ENCODE results near the gene GALNT2. TPM values are rescaled to one million over a fixed set of nuclear protein-coding genes. Genes with fewer than 3 reads are reported as not detected.

GALNT2 gene
- polyA plus RNA-seq, 3 donors = 19.6 to 25.6 (median 23.4) TPM

DNA sequence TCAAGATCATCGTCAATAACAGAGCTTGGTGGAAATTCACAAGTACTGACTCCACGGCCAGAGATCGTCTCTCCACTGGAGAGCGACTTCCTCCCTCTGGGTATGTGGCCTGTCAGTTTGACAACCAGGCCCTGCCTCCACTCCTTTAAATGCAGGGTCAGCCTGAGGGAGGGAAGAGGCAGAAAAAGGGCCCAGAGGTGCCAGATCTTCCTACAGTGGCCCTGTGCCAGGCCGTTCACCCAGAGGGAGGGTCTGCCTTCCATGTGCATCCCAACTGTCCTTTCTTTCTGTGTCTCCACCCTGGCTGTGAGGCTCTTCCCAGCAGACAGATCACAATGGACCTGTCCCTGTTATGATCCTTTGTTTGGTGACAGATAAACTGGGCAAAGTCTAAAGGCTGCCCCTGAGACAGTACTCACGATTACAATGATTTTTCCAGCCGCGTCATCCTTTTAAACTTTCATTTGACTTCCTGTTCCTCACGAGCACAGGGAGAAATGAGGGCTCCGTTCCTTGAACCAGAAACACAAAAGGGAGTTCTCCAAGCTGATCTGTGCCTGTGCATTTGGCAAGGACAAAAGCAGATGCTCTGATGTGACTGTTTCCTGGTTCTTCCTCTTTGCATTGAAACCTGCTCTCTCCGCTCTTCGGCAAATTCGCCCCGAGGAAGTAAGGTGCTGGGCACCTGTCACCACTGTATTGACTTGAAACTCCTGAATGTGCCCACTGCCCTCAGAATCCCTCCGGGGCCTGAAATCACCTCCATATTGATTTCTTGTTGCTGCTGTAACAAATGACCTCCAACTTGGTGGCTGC, 232.4 kb downstream of the GALNT2 start:
- no peak overlapping the region for H3K4me3 Mint-ChIP-seq
- Histone ChIP-seq H3K9me3 (replicated peaks in 1 of 2; ENCODE audit: control insufficient read depth in 1 of 2, insufficient read depth in 1 of 2, low read length in 2 of 2) (no peaks in the 10 kb centered on the region), H4K20me1 (ENCODE audit: insufficient read depth, low read length) (no peaks in the 10 kb centered on the region), H3K79me2 (ENCODE audit: insufficient read depth, low read length) (no peaks in the 10 kb centered on the region), H3K4me2 (replicated peaks; ENCODE audit: extremely low read depth, low read length, poor library complexity, severe bottlenecking) (no peak overlapping the region), H3K27me3 (ENCODE audit: control insufficient read depth in 2 of 2, insufficient read depth in 2 of 2, low read length in 2 of 2) (no peaks in the 10 kb centered on the region), H3K36me3 (replicated peaks in 1 of 2; ENCODE audit: control insufficient read depth in 1 of 2, insufficient read depth in 2 of 2, low read length in 2 of 2) (no peaks in the 10 kb centered on the region), H3K4me1 (ENCODE audit: control insufficient read depth in 1 of 2, insufficient read depth in 2 of 2, low read length in 2 of 2) (peaks cover 0 to 5% of the 10 kb centered on the region in 2 donors), H2AFZ (ENCODE audit: insufficient read depth, low read depth, low read length, poor library complexity, severe bottlenecking) (no peak overlapping the region), H3K9ac (ENCODE audit: insufficient read depth, low read length, poor library complexity, severe bottlenecking) (no peak overlapping the region), H3K27ac (ENCODE audit: low read depth in 1 of 2, low read length in 2 of 2) (no peak overlapping the region), H3K4me3 (replicated peaks in 1 of 3; ENCODE audit: low read depth in 2 of 3, low read length in 3 of 3) (no peak overlapping the region)
- no peak for DNase-seq
- intact Hi-C loops (cut with micrococcal nuclease) = no loop called here
- TF ChIP-seq, protein P1, sequence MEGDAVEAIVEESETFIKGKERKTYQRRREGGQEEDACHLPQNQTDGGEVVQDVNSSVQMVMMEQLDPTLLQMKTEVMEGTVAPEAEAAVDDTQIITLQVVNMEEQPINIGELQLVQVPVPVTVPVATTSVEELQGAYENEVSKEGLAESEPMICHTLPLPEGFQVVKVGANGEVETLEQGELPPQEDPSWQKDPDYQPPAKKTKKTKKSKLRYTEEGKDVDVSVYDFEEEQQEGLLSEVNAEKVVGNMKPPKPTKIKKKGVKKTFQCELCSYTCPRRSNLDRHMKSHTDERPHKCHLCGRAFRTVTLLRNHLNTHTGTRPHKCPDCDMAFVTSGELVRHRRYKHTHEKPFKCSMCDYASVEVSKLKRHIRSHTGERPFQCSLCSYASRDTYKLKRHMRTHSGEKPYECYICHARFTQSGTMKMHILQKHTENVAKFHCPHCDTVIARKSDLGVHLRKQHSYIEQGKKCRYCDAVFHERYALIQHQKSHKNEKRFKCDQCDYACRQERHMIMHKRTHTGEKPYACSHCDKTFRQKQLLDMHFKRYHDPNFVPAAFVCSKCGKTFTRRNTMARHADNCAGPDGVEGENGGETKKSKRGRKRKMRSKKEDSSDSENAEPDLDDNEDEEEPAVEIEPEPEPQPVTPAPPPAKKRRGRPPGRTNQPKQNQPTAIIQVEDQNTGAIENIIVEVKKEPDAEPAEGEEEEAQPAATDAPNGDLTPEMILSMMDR (IDR thresholded peaks at IDR 0.05) = no peak
- H3K27ac Mint-ChIP-seq = peak overlapping the region in 3 of 7 donors; percentile 26 to 50 (median 31)
- H3K4me1 Mint-ChIP-seq = peaks cover 12% of the 10 kb centered on the region
- no peaks in the 10 kb centered on the region for H3K9me3 Mint-ChIP-seq
- 48% methylated on average over 15 of the region's 15 CpGs for WGBS (ENCODE audit: insufficient coverage)
- H3K36me3 Mint-ChIP-seq = no peaks in the 10 kb centered on the region
- H3K27me3 Mint-ChIP-seq (ENCODE audit: low read depth in 3 of 3) = peaks cover 0 to 7% (median 5%) of the 10 kb centered on the region in 3 donors

DNA sequence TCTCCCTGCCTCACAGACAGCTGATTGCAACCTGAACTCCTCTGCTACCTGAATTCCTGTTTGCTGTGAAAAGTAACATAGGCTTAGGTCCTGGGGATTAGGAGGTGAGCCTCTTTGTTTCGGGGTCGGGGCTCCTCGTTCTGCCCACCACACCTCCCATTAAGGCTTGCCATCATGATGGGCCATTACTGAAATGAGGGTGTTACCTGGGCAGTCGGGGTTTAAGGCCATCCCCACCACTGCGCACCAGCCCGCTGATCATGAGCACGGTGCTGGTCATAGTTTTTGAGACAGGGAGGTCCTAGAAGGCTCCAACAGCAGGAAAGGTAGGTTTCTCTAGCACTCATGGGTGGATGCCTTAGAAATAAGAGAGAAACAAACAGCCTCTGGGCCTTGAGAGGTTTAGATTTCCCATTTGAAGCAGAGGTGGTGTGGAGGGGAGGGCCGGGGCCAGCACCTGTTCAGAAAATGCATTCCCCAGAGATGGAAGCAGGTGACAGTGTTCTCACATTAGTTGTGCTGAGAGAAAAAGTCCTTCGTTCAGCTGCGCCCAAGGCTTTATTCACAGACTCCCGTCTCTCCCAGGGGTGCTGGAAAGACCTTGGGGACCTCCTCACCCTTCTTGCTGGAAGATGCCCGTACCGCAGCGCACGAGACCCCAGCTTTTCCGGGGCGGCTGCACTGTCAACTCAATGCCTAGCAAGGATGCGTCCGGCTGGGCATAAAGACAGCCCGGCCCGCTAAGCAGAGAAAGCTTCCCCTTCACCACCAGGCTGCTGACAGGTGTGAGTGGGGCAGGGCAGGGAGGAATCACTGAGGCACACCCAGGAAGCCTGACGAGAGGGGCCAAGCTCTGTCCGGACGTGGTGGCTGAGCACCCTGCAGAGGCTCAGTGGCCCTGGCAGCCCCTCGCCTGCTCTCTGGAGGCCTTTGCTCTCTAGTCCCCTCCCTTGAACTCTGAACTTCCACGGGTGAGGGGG, 233.6 kb downstream of the GALNT2 start:
- Mint-ChIP-seq H3K27me3 (ENCODE audit: low read depth in 3 of 3) (peaks cover 2 to 7% (median 5%) of the 10 kb centered on the region in 3 donors), H3K4me1 (peaks cover 12% of the 10 kb centered on the region), H3K9me3 (no peaks in the 10 kb centered on the region), H3K27ac (no peak overlapping the region), H3K4me3 (no peak overlapping the region), H3K36me3 (no peaks in the 10 kb centered on the region)
- Histone ChIP-seq H3K27ac (ENCODE audit: low read depth in 1 of 2, low read length in 2 of 2) (no peak overlapping the region), H3K27me3 (ENCODE audit: control insufficient read depth in 2 of 2, insufficient read depth in 2 of 2, low read length in 2 of 2) (no peaks in the 10 kb centered on the region), H3K4me2 (replicated peaks; ENCODE audit: extremely low read depth, low read length, poor library complexity, severe bottlenecking) (no peak overlapping the region), H3K9me3 (replicated peaks in 1 of 2; ENCODE audit: control insufficient read depth in 1 of 2, insufficient read depth in 1 of 2, low read length in 2 of 2) (no peaks in the 10 kb centered on the region), H2AFZ (ENCODE audit: insufficient read depth, low read depth, low read length, poor library complexity, severe bottlenecking) (no peak overlapping the region), H3K9ac (ENCODE audit: insufficient read depth, low read length, poor library complexity, severe bottlenecking) (no peak overlapping the region), H3K4me1 (ENCODE audit: control insufficient read depth in 1 of 2, insufficient read depth in 2 of 2, low read length in 2 of 2) (peaks cover 0 to 5% of the 10 kb centered on the region in 2 donors), H3K36me3 (replicated peaks in 1 of 2; ENCODE audit: control insufficient read depth in 1 of 2, insufficient read depth in 2 of 2, low read length in 2 of 2) (no peaks in the 10 kb centered on the region), H4K20me1 (ENCODE audit: insufficient read depth, low read length) (no peaks in the 10 kb centered on the region), H3K4me3 (replicated peaks in 1 of 3; ENCODE audit: low read depth in 2 of 3, low read length in 3 of 3) (no peak overlapping the region), H3K79me2 (ENCODE audit: insufficient read depth, low read length) (no peaks in the 10 kb centered on the region)
- intact Hi-C loops (cut with micrococcal nuclease) = no loop called here
- DNase-seq = no peak
- TF ChIP-seq, protein P1 (IDR thresholded peaks at IDR 0.05) = no peak
- WGBS (ENCODE audit: insufficient coverage) = 80% methylated on average over 12 of the region's 26 CpGs

Data from CD14-positive monocyte (primary cell).